Measurements from ENCODE around the gene SNAI1. TPM values are rescaled to one million over a fixed set of nuclear protein-coding genes. Genes with fewer than 3 reads are reported as not detected.
"Not testable (repeated sequence)": the region's sequence is repeated elsewhere in the genome, so short reads cannot be mapped to it uniquely, and the experiment has no call there.

SNAI1 gene
- polyA plus RNA-seq, 3 donors: 9.9 to 10.7 (median 10.2) TPM

- DNase-seq (ENCODE audit: low read depth in 3 of 3, low spot score in 2 of 3): no peak
These were observed 21.4 kb upstream of the SNAI1 start for GRCh38 chr20:49961413-49961812.

GRCh38 chr20:49964964-49965780 lies 17.6 kb upstream of the SNAI1 start:
- no peak for DNase-seq (ENCODE audit: low read depth in 3 of 3, low spot score in 2 of 3)

DNA sequence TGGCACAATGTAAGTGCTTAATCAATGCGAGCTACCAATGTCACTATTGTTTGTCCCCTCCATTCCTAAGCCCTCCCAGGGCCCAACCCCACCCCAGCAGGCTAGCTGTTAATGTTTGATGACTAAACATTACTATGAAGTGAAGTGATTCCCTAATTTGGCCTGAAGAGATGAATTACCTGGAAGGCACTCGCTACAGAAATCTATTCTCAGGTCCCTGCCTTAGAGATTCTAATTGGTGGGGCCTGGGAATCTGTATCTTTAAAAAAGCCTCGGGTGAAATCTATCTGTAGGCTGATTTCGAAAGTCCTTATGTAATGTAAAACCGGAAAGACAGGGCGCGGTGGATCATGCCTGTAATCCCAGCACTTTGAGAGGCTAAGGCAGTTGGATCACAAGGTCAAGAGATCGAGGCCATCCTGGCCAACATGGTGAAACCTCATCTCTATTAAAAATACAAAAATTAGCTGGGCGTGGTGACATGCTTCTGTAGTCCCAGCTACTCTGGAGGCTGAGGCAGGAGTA lies 16.9 kb upstream of the SNAI1 start:
- no peak for DNase-seq (ENCODE audit: low read depth in 3 of 3, low spot score in 2 of 3)

GRCh38 chr20:49966861-49967260 lies 15.9 kb upstream of the SNAI1 start:
- DNase-seq (ENCODE audit: low read depth in 3 of 3, low spot score in 2 of 3): no peak

DNA sequence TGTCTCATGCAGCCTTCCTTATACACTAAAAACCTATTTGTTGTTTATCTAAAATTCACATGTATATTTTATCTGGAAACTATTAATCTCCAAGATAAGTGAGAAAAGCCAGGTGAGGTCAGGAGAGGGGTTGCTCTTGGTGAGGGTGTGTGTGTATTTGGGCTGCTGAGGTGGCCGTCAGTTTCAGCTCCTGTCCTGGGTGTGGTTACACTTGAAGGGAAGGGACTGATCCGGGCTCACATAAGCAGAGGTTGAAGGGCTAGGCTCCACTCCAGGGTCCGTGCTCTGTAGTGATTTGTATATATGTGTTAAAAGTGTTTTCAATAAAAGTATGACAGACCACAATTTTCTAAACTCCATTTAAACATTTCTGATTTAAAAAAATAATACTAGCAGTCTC lies 13.5 kb upstream of the SNAI1 start:
- DNase-seq (ENCODE audit: low read depth in 3 of 3, low spot score in 2 of 3): no peak

GRCh38 chr20:49969946-49970345 lies 12.8 kb upstream of the SNAI1 start:
- no peak for DNase-seq (ENCODE audit: low read depth in 3 of 3, low spot score in 2 of 3)

DNA sequence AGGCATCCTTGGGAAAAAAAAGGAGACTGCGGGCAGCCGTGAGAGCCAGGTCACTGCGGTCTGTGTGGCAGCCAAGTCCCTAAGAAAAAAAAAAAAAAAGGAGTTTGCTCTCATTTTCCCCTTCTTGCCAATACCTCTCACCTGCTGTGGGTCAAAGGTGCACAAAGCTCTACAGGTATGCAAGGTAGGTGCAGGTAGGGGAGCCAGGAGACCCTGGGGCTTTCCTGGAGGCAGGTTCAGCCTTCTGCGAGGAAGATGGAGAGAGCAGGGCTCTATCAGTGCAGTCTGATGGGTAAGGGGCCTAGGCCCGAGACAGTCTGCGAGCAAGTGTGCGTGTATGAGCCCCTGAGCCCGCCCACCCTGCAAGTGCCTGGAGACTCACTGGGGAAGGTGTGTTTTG lies 12.3 kb upstream of the SNAI1 start:
- no peak for DNase-seq (ENCODE audit: low read depth in 3 of 3, low spot score in 2 of 3)

GRCh38 chr20:49973981-49974380 lies 8.8 kb upstream of the SNAI1 start:
- no peak for DNase-seq (ENCODE audit: low read depth in 3 of 3, low spot score in 2 of 3)

DNA sequence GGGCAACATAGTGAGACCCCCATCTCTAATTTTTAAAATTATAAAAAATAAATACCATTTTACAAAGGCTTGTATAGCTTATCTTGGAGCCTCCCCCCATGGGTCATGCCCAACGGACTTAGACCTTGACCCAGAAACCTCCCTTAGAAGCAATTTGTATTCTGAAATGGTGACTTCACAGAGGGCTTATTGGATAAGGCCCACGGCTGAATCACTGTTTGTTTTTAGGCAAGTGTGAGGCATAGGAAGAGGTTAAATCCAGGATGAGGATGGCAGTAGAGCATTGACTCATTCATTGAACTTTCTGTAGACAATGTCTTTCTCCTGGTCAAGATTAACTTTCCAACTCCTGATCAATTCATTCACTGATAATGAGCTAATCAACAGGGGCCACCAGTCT lies 6.2 kb upstream of the SNAI1 start:
- no peak for DNase-seq (ENCODE audit: low read depth in 3 of 3, low spot score in 2 of 3)

GRCh38 chr20:49977740-49978139 lies 5.0 kb upstream of the SNAI1 start:
- not testable (repeated sequence) for DNase-seq (ENCODE audit: low read depth in 3 of 3, low spot score in 2 of 3)

- no peak for DNase-seq (ENCODE audit: low read depth in 3 of 3, low spot score in 2 of 3)
These were observed 4.1 kb upstream of the SNAI1 start for GRCh38 chr20:49978685-49979029.

GRCh38 chr20:49979030-49979832 lies 3.5 kb upstream of the SNAI1 start:
- no peak for DNase-seq (ENCODE audit: low read depth in 3 of 3, low spot score in 2 of 3)

DNA sequence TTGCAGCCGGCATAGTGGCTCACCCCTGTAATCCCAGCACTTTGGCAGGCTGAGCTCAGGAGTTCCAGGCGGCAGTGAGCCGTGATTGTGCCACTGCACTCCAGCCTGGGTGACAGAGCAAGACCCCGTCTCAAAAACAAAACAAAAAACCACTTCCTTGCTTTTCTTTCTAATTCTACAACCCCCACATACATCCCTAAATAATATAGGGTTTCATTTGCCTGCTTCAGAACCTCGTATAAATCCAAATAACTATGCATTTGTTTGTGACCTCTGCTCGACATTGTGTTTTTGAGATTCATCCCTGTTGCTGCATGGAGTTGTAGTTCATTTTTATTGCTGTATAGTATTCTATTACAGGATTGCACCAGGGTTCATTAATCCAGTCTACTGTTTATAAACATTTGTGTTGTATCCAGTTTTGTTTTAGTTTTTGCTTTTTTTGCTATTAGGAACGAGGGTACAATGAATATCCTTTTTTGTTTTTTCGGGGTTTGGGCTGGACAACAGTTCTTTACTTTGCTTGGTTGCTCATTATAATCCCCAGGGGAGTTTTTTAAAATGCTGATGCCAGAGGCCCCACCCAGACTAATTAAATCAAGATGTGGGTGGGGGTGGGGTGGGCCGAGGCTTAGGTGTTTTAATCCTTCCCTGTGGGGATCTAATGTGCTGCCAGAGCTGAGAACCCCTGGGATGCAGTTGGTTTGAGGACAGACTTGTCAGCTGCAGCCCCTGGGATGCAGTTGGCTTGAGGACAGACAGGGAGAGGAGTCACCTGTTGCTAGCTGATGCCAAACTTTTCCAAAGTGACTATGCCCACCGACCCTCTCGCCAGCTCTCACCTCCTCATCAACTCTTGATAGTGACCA lies 2.4 kb upstream of the SNAI1 start:
- DNase-seq (ENCODE audit: low read depth in 3 of 3, low spot score in 2 of 3): no peak

- DNase-seq (ENCODE audit: low read depth in 3 of 3, low spot score in 2 of 3): no peak
These were observed 1.3 kb upstream of the SNAI1 start for GRCh38 chr20:49981218-49982071.

DNA sequence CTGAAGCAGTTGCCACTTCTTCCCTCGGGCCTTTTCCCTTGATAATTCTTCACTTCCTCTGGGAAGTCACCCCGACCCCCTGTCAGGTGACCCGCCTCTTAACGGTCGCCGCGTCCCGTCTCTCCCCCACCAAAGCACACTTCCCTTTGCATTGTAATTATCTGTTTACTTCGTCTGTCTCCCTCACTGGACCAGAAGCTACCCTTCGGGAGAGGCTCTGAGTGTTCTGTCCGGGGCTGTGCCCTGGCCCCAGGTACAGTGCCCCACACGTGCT lies 771 bp upstream of the SNAI1 start:
- DNase-seq (ENCODE audit: low read depth in 3 of 3, low spot score in 2 of 3): no peak

- no peak for DNase-seq (ENCODE audit: low read depth in 3 of 3, low spot score in 2 of 3)
These were observed 505 bp downstream of the SNAI1 start for GRCh38 chr20:49983123-49983847.

GRCh38 chr20:49983848-49984408 lies 1.1 kb downstream of the SNAI1 start:
- DNase-seq (ENCODE audit: low read depth in 3 of 3, low spot score in 2 of 3): no peak

DNA sequence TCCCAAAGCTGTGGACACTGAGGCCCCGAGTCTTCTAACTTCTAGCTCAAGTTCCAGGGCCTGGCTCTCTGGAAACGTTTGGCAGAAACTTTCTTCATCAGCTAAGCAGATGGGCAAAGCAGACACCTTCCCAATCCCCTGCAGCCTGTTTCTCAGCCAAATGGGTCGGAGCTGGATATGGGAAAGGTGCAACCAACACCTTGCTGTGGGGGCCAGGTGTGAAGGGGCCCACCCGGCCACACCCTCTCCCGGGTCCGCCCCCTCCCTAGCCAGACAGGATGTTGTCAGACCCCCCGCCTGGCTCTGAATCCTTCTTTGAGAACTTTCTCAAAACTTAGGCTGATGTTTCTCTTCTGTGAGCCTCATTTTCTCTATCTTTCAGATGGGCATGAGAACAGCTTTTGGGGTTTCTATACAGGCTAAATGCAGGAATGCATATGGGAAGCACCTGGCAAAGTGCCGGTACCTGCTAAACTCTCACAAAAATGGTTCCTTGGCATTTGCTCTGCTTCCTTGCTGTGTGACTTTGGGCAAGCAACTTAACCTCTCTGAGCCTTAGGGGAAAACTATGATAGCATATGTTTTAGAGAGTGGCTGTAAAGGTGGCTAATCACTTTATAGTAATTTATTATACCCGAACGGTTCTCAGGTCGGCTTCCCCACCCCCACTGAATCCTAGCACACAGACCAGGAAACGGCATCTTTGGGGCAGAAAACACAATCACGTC lies 1.8 kb downstream of the SNAI1 start:
- DNase-seq (ENCODE audit: low read depth in 3 of 3, low spot score in 2 of 3): no peak

DNA sequence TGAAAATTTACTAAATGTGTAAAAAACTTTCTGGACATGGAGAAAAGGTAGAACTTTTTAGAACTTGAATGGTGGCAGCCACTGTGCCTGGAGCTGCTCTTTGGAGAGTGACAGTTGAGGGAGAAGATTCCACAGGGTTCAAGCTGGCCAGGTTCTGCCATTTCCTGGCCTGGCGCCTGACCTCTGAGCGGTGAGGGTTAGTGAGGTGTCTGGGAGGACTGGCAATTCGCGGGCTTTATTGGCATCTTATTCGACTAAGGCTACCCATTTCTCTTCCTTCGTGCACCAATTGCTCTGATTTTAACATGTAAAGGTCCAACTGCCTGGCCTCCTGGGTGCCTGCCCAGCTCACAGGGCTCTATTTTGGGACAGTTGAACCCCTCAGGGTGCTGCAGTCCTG lies 2.4 kb downstream of the SNAI1 start:
- DNase-seq (ENCODE audit: low read depth in 3 of 3, low spot score in 2 of 3): no peak

Data from right renal cortex interstitium (tissue), 3 donors.